22Rv1 (cell line): Measurements from ENCODE around the gene CGNL1.

Source experiments
- H3K27ac ChIP-seq: fragments of 450-650 bp; 2 replicates; pipeline ENCODE4 v1.5.1; 2017
- CTCF ChIP-seq: fragments of 450-650 bp; IDR thresholded peaks from 2 replicates; pipeline ENCODE4 v1.5.1; 2017; ENCODE audit warnings: mild to moderate bottlenecking
- ZFX ChIP-seq: fragments of 450-650 bp; IDR thresholded peaks from 2 replicates; pipeline ENCODE4 v1.6.1; 2017; ENCODE audit warnings: antibody characterized with exemption, borderline replicate concordance

CGNL1 gene

GRCh38 chr15:57589281-57589680 lies 213.0 kb downstream of the CGNL1 start:
- TF ChIP-seq CTCF = no peak
- no peak for TF ChIP-seq ZFX
- no peak overlapping the region for H3K27ac ChIP-seq

GRCh38 chr15:57589754-57590153 lies 213.4 kb downstream of the CGNL1 start:
- TF ChIP-seq ZFX (no peak), CTCF (no peak)
- no peak overlapping the region for H3K27ac ChIP-seq

- TF ChIP-seq CTCF (no peak), ZFX (no peak)
- H3K27ac ChIP-seq = no peak overlapping the region
Measured at GRCh38 chr15:57591237-57591821, 215.0 kb downstream of the CGNL1 start.

- H3K27ac ChIP-seq = no peak within 1 kb of the TSS
- TF ChIP-seq CTCF = no peak
- no peak for TF ChIP-seq ZFX
Measured at GRCh38 chr15:57591822-57592367, 215.6 kb downstream of the CGNL1 start, which contains the start of gene MYZAP. TSS of gene MYZAP (plus strand) at chr15:57591904. CDS start at chr15:57592035, 131 bp downstream.

- H3K27ac ChIP-seq = no peak overlapping the region
- TF ChIP-seq CTCF = no peak
- no peak for TF ChIP-seq ZFX
Measured at GRCh38 chr15:57592426-57592825, 216.1 kb downstream of the CGNL1 start.

- no peak overlapping the region for H3K27ac ChIP-seq
Measured at GRCh38 chr15:57592836-57593420, 216.6 kb downstream of the CGNL1 start.

More at GRCh38 chr15:57592836-57593420, 216.6 kb downstream of the CGNL1 start:
- no peak for TF ChIP-seq ZFX
- no peak for TF ChIP-seq CTCF
